Glutamatergic neuron (in vitro differentiated cells): Measurements from ENCODE around the gene HNRNPD. TPM values are rescaled to one million over a fixed set of nuclear protein-coding genes. Genes with fewer than 3 reads are reported as not detected.
"Not testable (repeated sequence)": the region's sequence is repeated elsewhere in the genome, so short reads cannot be mapped to it uniquely, and the experiment has no call there.

Source experiments
- DNase-seq: peaks from one replicate; pipeline ENCODE4 v3.0.0; 2022
- H3K27ac Mint-ChIP-seq: one replicate; pipeline ENCODE4 v1.8.0; 2020; ENCODE audit warnings: mild to moderate bottlenecking, mixed read lengths, inconsistent platforms; ENCODE audit not compliant: unreplicated experiment
- H3K27me3 Mint-ChIP-seq: one replicate; pipeline ENCODE4 v1.8.0; 2020; ENCODE audit warnings: mild to moderate bottlenecking, moderate library complexity, mixed read lengths, inconsistent platforms; ENCODE audit not compliant: unreplicated experiment
- H3K36me3 Mint-ChIP-seq: one replicate; pipeline ENCODE4 v1.8.0; 2020; ENCODE audit warnings: mild to moderate bottlenecking, mixed read lengths, inconsistent platforms; ENCODE audit not compliant: unreplicated experiment
- H3K4me1 Mint-ChIP-seq: one replicate; pipeline ENCODE4 v1.8.0; 2020; ENCODE audit warnings: mild to moderate bottlenecking, low read depth, mixed read lengths, inconsistent platforms; ENCODE audit not compliant: unreplicated experiment
- H3K4me3 Mint-ChIP-seq: one replicate; pipeline ENCODE4 v1.8.0; 2020; ENCODE audit warnings: mild to moderate bottlenecking, mixed read lengths, inconsistent platforms; ENCODE audit not compliant: unreplicated experiment
- H3K9me3 Mint-ChIP-seq: one replicate; pipeline ENCODE4 v1.8.0; 2020; ENCODE audit warnings: mild to moderate bottlenecking, moderate library complexity, mixed read lengths, inconsistent platforms; ENCODE audit not compliant: unreplicated experiment
- CTCF ChIP-seq: fragments of 200-600 bp; sonication (generic); IDR thresholded peaks from one replicate; pipeline ENCODE4 v1.5.0; 2021; ENCODE audit not compliant: partially characterized antibody, unreplicated experiment
- total RNA-seq: library from RNA; stranded (reverse); fragmentation: NEBNext Ultra II Directional; extraction: Animal tissue kit (Norgen Biotek cat#: 25700); gene quantifications from one replicate; pipeline ENCODE4 v1.2.1, GENCODE V29; 2021; ENCODE audit not compliant: unreplicated experiment

HNRNPD gene
- total RNA-seq, 1 donor from 2014 or later = 253 TPM

GRCh38 chr4:82354788-82355187 lies 19.0 kb downstream of the HNRNPD start:
- Mint-ChIP-seq H3K4me1 (no peaks in the 10 kb centered on the region), H3K36me3 (no peaks in the 10 kb centered on the region), H3K27ac (no peak overlapping the region), H3K27me3 (no peaks in the 10 kb centered on the region), H3K4me3 (no peak overlapping the region), H3K9me3 (no peaks in the 10 kb centered on the region)
- DNase-seq = no peak
- TF ChIP-seq CTCF = no peak

GRCh38 chr4:82352825-82353366 lies 20.9 kb downstream of the HNRNPD start:
- Mint-ChIP-seq H3K27ac (no peak overlapping the region), H3K9me3 (no peaks in the 10 kb centered on the region), H3K4me3 (no peak overlapping the region), H3K27me3 (peaks cover 3% of the 10 kb centered on the region), H3K36me3 (no peaks in the 10 kb centered on the region), H3K4me1 (no peaks in the 10 kb centered on the region)
- TF ChIP-seq CTCF = no peak
- DNase-seq = no peak

GRCh38 chr4:82352118-82352824 lies 21.5 kb downstream of the HNRNPD start:
- no peak for DNase-seq
- no peak for TF ChIP-seq CTCF
- peaks cover 3% of the 10 kb centered on the region for H3K27me3 Mint-ChIP-seq
- no peak overlapping the region for H3K4me3 Mint-ChIP-seq
- H3K27ac Mint-ChIP-seq = no peak overlapping the region
- no peaks in the 10 kb centered on the region for H3K36me3 Mint-ChIP-seq
- no peaks in the 10 kb centered on the region for H3K4me1 Mint-ChIP-seq
- no peaks in the 10 kb centered on the region for H3K9me3 Mint-ChIP-seq

GRCh38 chr4:82346126-82346525 lies 27.7 kb downstream of the HNRNPD start:
- Mint-ChIP-seq H3K9me3 (no peaks in the 10 kb centered on the region), H3K4me1 (no peaks in the 10 kb centered on the region), H3K27ac (no peak overlapping the region), H3K4me3 (no peak overlapping the region), H3K27me3 (peaks cover 3% of the 10 kb centered on the region), H3K36me3 (no peaks in the 10 kb centered on the region)
- no peak for TF ChIP-seq CTCF
- no peak for DNase-seq

- Mint-ChIP-seq H3K4me3 (no peak overlapping the region), H3K4me1 (no peaks in the 10 kb centered on the region), H3K27ac (no peak overlapping the region), H3K9me3 (peaks cover 4% of the 10 kb centered on the region), H3K36me3 (peaks cover 18% of the 10 kb centered on the region), H3K27me3 (no peaks in the 10 kb centered on the region)
- no peak for DNase-seq
- no peak for TF ChIP-seq CTCF
Observed at GRCh38 chr4:82335043-82335442, 38.7 kb downstream of the HNRNPD start.

- not testable (repeated sequence) for DNase-seq, H3K27ac Mint-ChIP-seq, H3K27me3 Mint-ChIP-seq, H3K9me3 Mint-ChIP-seq, H3K4me3 Mint-ChIP-seq, H3K4me1 Mint-ChIP-seq
- H3K36me3 Mint-ChIP-seq = peaks cover 18% of the 10 kb centered on the region
Observed at GRCh38 chr4:82333641-82334040, 40.1 kb downstream of the HNRNPD start.
